Measurements from ENCODE around the gene CGNL1.

DNA sequence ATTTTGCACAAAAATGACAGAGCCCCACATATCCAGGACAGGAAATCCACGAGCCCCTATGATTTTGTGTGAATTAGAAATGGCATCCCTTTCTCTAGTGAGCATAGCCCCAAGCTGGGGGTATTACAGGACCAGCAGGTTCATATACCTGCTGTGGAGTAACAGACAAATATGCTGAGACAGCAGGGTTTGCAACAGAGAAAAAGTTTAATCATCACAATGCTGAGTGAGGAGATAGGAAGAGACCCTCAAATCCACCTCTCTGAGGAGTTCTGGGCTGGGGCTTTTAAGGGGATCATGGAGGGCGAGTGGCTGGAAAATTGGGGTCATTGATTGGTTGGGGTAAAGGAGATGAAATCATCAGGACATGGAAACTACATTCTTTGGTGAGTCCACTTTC is 207.0 kb downstream of the CGNL1 start:
- TF ChIP-seq, protein P1, sequence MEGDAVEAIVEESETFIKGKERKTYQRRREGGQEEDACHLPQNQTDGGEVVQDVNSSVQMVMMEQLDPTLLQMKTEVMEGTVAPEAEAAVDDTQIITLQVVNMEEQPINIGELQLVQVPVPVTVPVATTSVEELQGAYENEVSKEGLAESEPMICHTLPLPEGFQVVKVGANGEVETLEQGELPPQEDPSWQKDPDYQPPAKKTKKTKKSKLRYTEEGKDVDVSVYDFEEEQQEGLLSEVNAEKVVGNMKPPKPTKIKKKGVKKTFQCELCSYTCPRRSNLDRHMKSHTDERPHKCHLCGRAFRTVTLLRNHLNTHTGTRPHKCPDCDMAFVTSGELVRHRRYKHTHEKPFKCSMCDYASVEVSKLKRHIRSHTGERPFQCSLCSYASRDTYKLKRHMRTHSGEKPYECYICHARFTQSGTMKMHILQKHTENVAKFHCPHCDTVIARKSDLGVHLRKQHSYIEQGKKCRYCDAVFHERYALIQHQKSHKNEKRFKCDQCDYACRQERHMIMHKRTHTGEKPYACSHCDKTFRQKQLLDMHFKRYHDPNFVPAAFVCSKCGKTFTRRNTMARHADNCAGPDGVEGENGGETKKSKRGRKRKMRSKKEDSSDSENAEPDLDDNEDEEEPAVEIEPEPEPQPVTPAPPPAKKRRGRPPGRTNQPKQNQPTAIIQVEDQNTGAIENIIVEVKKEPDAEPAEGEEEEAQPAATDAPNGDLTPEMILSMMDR (conservative IDR thresholded peaks at IDR 0.05), result no peak
- no peak for TF ChIP-seq ZFX (IDR thresholded peaks at IDR 0.05)

Measured in C4-2B (cell line).